ENCODE measurements around the gene KRT37. TPM values are rescaled to one million over a fixed set of nuclear protein-coding genes. Genes with fewer than 3 reads are reported as not detected.

KRT37 gene
- total RNA-seq, 2 experiments from 2014 or later = not detected

- no peaks in the 10 kb centered on the region for H3K4me1 Mint-ChIP-seq (ENCODE audit: low read depth)
- CTCF ChIA-PET = interaction anchor here (1.0 to 1.8 kb wide), 3 partner anchors 15 to 94 kb away, joined by 3 to 4 read pairs (median 4); no protein-coding TSS in a partner anchor
- H3K4me3 Mint-ChIP-seq = no peak overlapping the region
- no peak overlapping the region for H3K27ac Mint-ChIP-seq
- no peaks in the 10 kb centered on the region for H3K9me3 Mint-ChIP-seq (ENCODE audit: insufficient read depth)
- DNase-seq (no peak), ATAC-seq (no peak)
- H3K36me3 Mint-ChIP-seq (ENCODE audit: low read depth) = no peaks in the 10 kb centered on the region
- POLR2A ChIA-PET = no interaction called here
- no peaks in the 10 kb centered on the region for H3K27me3 Mint-ChIP-seq (ENCODE audit: low read depth)
These were observed 7.9 kb downstream of the KRT37 start for GRCh38 chr17:41416479-41416878.

- ATAC-seq = no peak
- no peaks in the 10 kb centered on the region for H3K4me1 Mint-ChIP-seq (ENCODE audit: low read depth)
- no peak overlapping the region for H3K4me3 Mint-ChIP-seq
- no peak overlapping the region for H3K27ac Mint-ChIP-seq
- ChIA-PET CTCF (interaction anchor here (1.0 to 1.8 kb wide), 3 partner anchors 14 to 94 kb away, joined by 3 to 4 read pairs (median 4); no protein-coding TSS in a partner anchor), POLR2A (no interaction called here)
- H3K9me3 Mint-ChIP-seq (ENCODE audit: insufficient read depth) = no peaks in the 10 kb centered on the region
- DNase-seq = no peak
- H3K27me3 Mint-ChIP-seq (ENCODE audit: low read depth) = no peaks in the 10 kb centered on the region
- no peaks in the 10 kb centered on the region for H3K36me3 Mint-ChIP-seq (ENCODE audit: low read depth)
These were observed 8.5 kb downstream of the KRT37 start for GRCh38 chr17:41415833-41416335.

- DNase-seq (no peak), ATAC-seq (no peak)
- POLR2A ChIA-PET = no interaction called here
- no peaks in the 10 kb centered on the region for H3K4me1 Mint-ChIP-seq (ENCODE audit: low read depth)
- no peak overlapping the region for H3K27ac Mint-ChIP-seq
- no peak overlapping the region for H3K4me3 Mint-ChIP-seq
- no peaks in the 10 kb centered on the region for H3K27me3 Mint-ChIP-seq (ENCODE audit: low read depth)
- H3K9me3 Mint-ChIP-seq (ENCODE audit: insufficient read depth) = no peaks in the 10 kb centered on the region
- no peaks in the 10 kb centered on the region for H3K36me3 Mint-ChIP-seq (ENCODE audit: low read depth)
- CTCF ChIA-PET = interaction anchor here (1.0 to 1.8 kb wide), 2 partner anchors 14 to 19 kb away, joined by 3 to 4 read pairs; no protein-coding TSS in a partner anchor
These were observed 9.0 kb downstream of the KRT37 start for GRCh38 chr17:41415411-41415810.

GRCh38 chr17:41413982-41414381, 10.4 kb downstream of the KRT37 start:
- DNase-seq (no peak), ATAC-seq (no peak)
- Mint-ChIP-seq H3K36me3 (ENCODE audit: low read depth) (no peaks in the 10 kb centered on the region), H3K9me3 (ENCODE audit: insufficient read depth) (no peaks in the 10 kb centered on the region), H3K27ac (no peak overlapping the region), H3K4me3 (no peak overlapping the region), H3K27me3 (ENCODE audit: low read depth) (no peaks in the 10 kb centered on the region), H3K4me1 (ENCODE audit: low read depth) (peaks cover 3% of the 10 kb centered on the region)
- CTCF ChIA-PET = no interaction called here
- POLR2A ChIA-PET = no interaction called here

GRCh38 chr17:41413353-41413957, 10.9 kb downstream of the KRT37 start:
- ChIA-PET POLR2A (no interaction called here), CTCF (no interaction called here)
- H3K36me3 Mint-ChIP-seq (ENCODE audit: low read depth) = no peaks in the 10 kb centered on the region

GRCh38 chr17:41411072-41411840, 13.1 kb downstream of the KRT37 start:
- DNase-seq (no peak), ATAC-seq (no peak)
- ChIA-PET CTCF (no interaction called here), POLR2A (no interaction called here)
- Mint-ChIP-seq H3K36me3 (ENCODE audit: low read depth) (no peaks in the 10 kb centered on the region), H3K4me1 (ENCODE audit: low read depth) (peaks cover 5% of the 10 kb centered on the region), H3K9me3 (ENCODE audit: insufficient read depth) (no peaks in the 10 kb centered on the region), H3K27me3 (ENCODE audit: low read depth) (no peaks in the 10 kb centered on the region), H3K4me3 (no peak overlapping the region), H3K27ac (no peak overlapping the region)

More at GRCh38 chr17:41413353-41413957, 10.9 kb downstream of the KRT37 start:
- Mint-ChIP-seq H3K27me3 (ENCODE audit: low read depth) (no peaks in the 10 kb centered on the region), H3K4me1 (ENCODE audit: low read depth) (peaks cover 5% of the 10 kb centered on the region), H3K27ac (no peak overlapping the region), H3K9me3 (ENCODE audit: insufficient read depth) (no peaks in the 10 kb centered on the region), H3K4me3 (no peak overlapping the region)
- DNase-seq (no peak), ATAC-seq (no peak)

- Mint-ChIP-seq H3K9me3 (ENCODE audit: insufficient read depth) (no peaks in the 10 kb centered on the region), H3K27me3 (ENCODE audit: low read depth) (no peaks in the 10 kb centered on the region), H3K4me3 (no peak overlapping the region), H3K27ac (no peak overlapping the region), H3K36me3 (ENCODE audit: low read depth) (no peaks in the 10 kb centered on the region), H3K4me1 (ENCODE audit: low read depth) (peaks cover 28% of the 10 kb centered on the region)
- DNase-seq = no peak
- CTCF ChIA-PET = interaction anchor here (1.7 kb wide), 1 partner anchor 10 kb away, joined by 5 read pairs; no protein-coding TSS in a partner anchor
- no peak for ATAC-seq
- POLR2A ChIA-PET = no interaction called here
These were observed 17.2 kb downstream of the KRT37 start for GRCh38 chr17:41407226-41407625.

GRCh38 chr17:41406205-41406604, 18.2 kb downstream of the KRT37 start:
- CTCF ChIA-PET = no interaction called here
- H3K27me3 Mint-ChIP-seq (ENCODE audit: low read depth) = no peaks in the 10 kb centered on the region
- H3K4me1 Mint-ChIP-seq (ENCODE audit: low read depth) = peaks cover 28% of the 10 kb centered on the region
- no peaks in the 10 kb centered on the region for H3K9me3 Mint-ChIP-seq (ENCODE audit: insufficient read depth)
- no peak overlapping the region for H3K4me3 Mint-ChIP-seq
- no peaks in the 10 kb centered on the region for H3K36me3 Mint-ChIP-seq (ENCODE audit: low read depth)
- DNase-seq = no peak
- POLR2A ChIA-PET = no interaction called here
- H3K27ac Mint-ChIP-seq = no peak overlapping the region
- no peak for ATAC-seq

GRCh38 chr17:41404024-41404671, 20.2 kb downstream of the KRT37 start:
- ChIA-PET POLR2A (no interaction called here), CTCF (interaction anchor here (1.0 to 2.0 kb wide), 6 partner anchors 13 to 499 kb away, joined by 4 to 7 read pairs (median 4); no protein-coding TSS in a partner anchor)
- Mint-ChIP-seq H3K9me3 (ENCODE audit: insufficient read depth) (no peaks in the 10 kb centered on the region), H3K4me3 (no peak overlapping the region), H3K27ac (no peak overlapping the region), H3K4me1 (ENCODE audit: low read depth) (peaks cover 27% of the 10 kb centered on the region), H3K36me3 (ENCODE audit: low read depth) (no peaks in the 10 kb centered on the region), H3K27me3 (ENCODE audit: low read depth) (no peaks in the 10 kb centered on the region)
- DNase-seq (peak; percentile 24), ATAC-seq (no peak)

GRCh38 chr17:41403404-41404023, 20.9 kb downstream of the KRT37 start:
- ATAC-seq = no peak

GRCh38 chr17:41402161-41402560, 22.2 kb downstream of the KRT37 start:
- ChIA-PET POLR2A (no interaction called here), CTCF (interaction anchor here (1.5 kb wide), 1 partner anchor 14 kb away, joined by 4 read pairs; no protein-coding TSS in a partner anchor)
- Mint-ChIP-seq H3K36me3 (ENCODE audit: low read depth) (no peaks in the 10 kb centered on the region), H3K9me3 (ENCODE audit: insufficient read depth) (no peaks in the 10 kb centered on the region), H3K4me1 (ENCODE audit: low read depth) (peaks cover 23% of the 10 kb centered on the region), H3K4me3 (no peak overlapping the region), H3K27me3 (ENCODE audit: low read depth) (no peaks in the 10 kb centered on the region), H3K27ac (peak overlapping the region; percentile 34)
- DNase-seq (no peak), ATAC-seq (no peak)

More at GRCh38 chr17:41403404-41404023, 20.9 kb downstream of the KRT37 start:
- no peaks in the 10 kb centered on the region for H3K9me3 Mint-ChIP-seq (ENCODE audit: insufficient read depth)
- ChIA-PET POLR2A (no interaction called here), CTCF (interaction anchor here (1.0 to 2.0 kb wide), 7 partner anchors 13 to 498 kb away, joined by 3 to 7 read pairs (median 4); no protein-coding TSS in a partner anchor)
- no peaks in the 10 kb centered on the region for H3K36me3 Mint-ChIP-seq (ENCODE audit: low read depth)
- no peak for DNase-seq
- H3K4me3 Mint-ChIP-seq = no peak overlapping the region
- peak overlapping the region; percentile 4 for H3K27ac Mint-ChIP-seq
- H3K27me3 Mint-ChIP-seq (ENCODE audit: low read depth) = no peaks in the 10 kb centered on the region
- H3K4me1 Mint-ChIP-seq (ENCODE audit: low read depth) = peaks cover 23% of the 10 kb centered on the region

All from activated CD8-positive, alpha-beta T cell treated with anti-CD3 and anti-CD28 coated beads, Interleukin-2, amount 10 ng/mL, durations not matched to agents 7 days and 5 days (primary cell).